Activated naive CD4-positive, alpha-beta T cell treated with anti-CD3 and anti-CD28 coated beads, Interleukin-2, amount 50 U/mL, for 24 hours (primary cell): ENCODE results near the gene SOX5.
"Not testable (repeated sequence)": the region's sequence is repeated elsewhere in the genome, so short reads cannot be mapped to it uniquely, and the experiment has no call there.

Experiments used
- H3K27ac Mint-ChIP-seq: one replicate; pipeline ENCODE4 v1.8.0; 2021; ENCODE audit warnings: mild to moderate bottlenecking, mixed read lengths
- H3K27me3 Mint-ChIP-seq: one replicate; pipeline ENCODE4 v1.8.0; 2021; ENCODE audit warnings: mixed read lengths
- H3K36me3 Mint-ChIP-seq: one replicate; pipeline ENCODE4 v1.8.0; 2021; ENCODE audit warnings: mixed read lengths
- H3K4me1 Mint-ChIP-seq: one replicate; pipeline ENCODE4 v1.8.0; 2021; ENCODE audit warnings: mixed read lengths
- H3K4me3 Mint-ChIP-seq: one replicate; pipeline ENCODE4 v1.8.0; 2021; ENCODE audit warnings: mild to moderate bottlenecking, mixed read lengths
- H3K9me3 Mint-ChIP-seq: one replicate; pipeline ENCODE4 v1.8.0; 2021; ENCODE audit warnings: mixed read lengths

SOX5 gene

GRCh38 chr12:23523339-23523738, 426.1 kb downstream of the SOX5 start:
- H3K9me3 Mint-ChIP-seq, result no peaks in the 10 kb centered on the region
- no peak overlapping the region for H3K27ac Mint-ChIP-seq
- no peaks in the 10 kb centered on the region for H3K4me1 Mint-ChIP-seq
- H3K27me3 Mint-ChIP-seq, result no peaks in the 10 kb centered on the region
- no peaks in the 10 kb centered on the region for H3K36me3 Mint-ChIP-seq
- no peak overlapping the region for H3K4me3 Mint-ChIP-seq

GRCh38 chr12:23519444-23519843, 430.0 kb downstream of the SOX5 start:
- not testable (repeated sequence) for H3K9me3 Mint-ChIP-seq, H3K27ac Mint-ChIP-seq, H3K36me3 Mint-ChIP-seq, H3K4me1 Mint-ChIP-seq, H3K4me3 Mint-ChIP-seq, H3K27me3 Mint-ChIP-seq

GRCh38 chr12:23515785-23516184, 433.7 kb downstream of the SOX5 start:
- not testable (repeated sequence) for H3K36me3 Mint-ChIP-seq, H3K9me3 Mint-ChIP-seq, H3K27ac Mint-ChIP-seq, H3K27me3 Mint-ChIP-seq, H3K4me3 Mint-ChIP-seq, H3K4me1 Mint-ChIP-seq

GRCh38 chr12:23510484-23510883, 439.0 kb downstream of the SOX5 start:
- Mint-ChIP-seq H3K4me3 (no peak overlapping the region), H3K9me3 (peaks cover 5% of the 10 kb centered on the region), H3K36me3 (no peaks in the 10 kb centered on the region), H3K27me3 (no peaks in the 10 kb centered on the region), H3K4me1 (no peaks in the 10 kb centered on the region), H3K27ac (no peak overlapping the region)

- H3K9me3 Mint-ChIP-seq, H3K36me3 Mint-ChIP-seq, H3K27me3 Mint-ChIP-seq, H3K4me1 Mint-ChIP-seq, H3K4me3 Mint-ChIP-seq, H3K27ac Mint-ChIP-seq: not testable (repeated sequence)
Observed at GRCh38 chr12:23509832-23510231, 439.6 kb downstream of the SOX5 start.

GRCh38 chr12:23507785-23508184, 441.7 kb downstream of the SOX5 start:
- H3K9me3 Mint-ChIP-seq, H3K4me3 Mint-ChIP-seq, H3K4me1 Mint-ChIP-seq, H3K27me3 Mint-ChIP-seq, H3K27ac Mint-ChIP-seq, H3K36me3 Mint-ChIP-seq: not testable (repeated sequence)

GRCh38 chr12:23505736-23506135, 443.7 kb downstream of the SOX5 start:
- H3K4me3 Mint-ChIP-seq, H3K27ac Mint-ChIP-seq, H3K9me3 Mint-ChIP-seq, H3K27me3 Mint-ChIP-seq, H3K4me1 Mint-ChIP-seq, H3K36me3 Mint-ChIP-seq: not testable (repeated sequence)

GRCh38 chr12:23504641-23505399, 444.6 kb downstream of the SOX5 start:
- Mint-ChIP-seq H3K4me3 (no peak overlapping the region), H3K27ac (no peak overlapping the region), H3K9me3 (no peaks in the 10 kb centered on the region), H3K27me3 (no peaks in the 10 kb centered on the region), H3K36me3 (no peaks in the 10 kb centered on the region), H3K4me1 (no peaks in the 10 kb centered on the region)

GRCh38 chr12:23504043-23504442, 445.4 kb downstream of the SOX5 start:
- Mint-ChIP-seq H3K36me3 (no peaks in the 10 kb centered on the region), H3K27me3 (no peaks in the 10 kb centered on the region), H3K9me3 (peaks cover under 1% of the 10 kb centered on the region), H3K4me3 (no peak overlapping the region), H3K4me1 (no peaks in the 10 kb centered on the region), H3K27ac (no peak overlapping the region)

GRCh38 chr12:23503544-23503943, 445.9 kb downstream of the SOX5 start:
- Mint-ChIP-seq H3K9me3 (peaks cover 5% of the 10 kb centered on the region), H3K27me3 (no peaks in the 10 kb centered on the region), H3K4me3 (no peak overlapping the region), H3K36me3 (no peaks in the 10 kb centered on the region), H3K4me1 (no peaks in the 10 kb centered on the region), H3K27ac (no peak overlapping the region)

- H3K4me3 Mint-ChIP-seq, result no peak overlapping the region
- peaks cover 7% of the 10 kb centered on the region for H3K9me3 Mint-ChIP-seq
- no peaks in the 10 kb centered on the region for H3K36me3 Mint-ChIP-seq
- H3K27me3 Mint-ChIP-seq, result no peaks in the 10 kb centered on the region
- H3K27ac Mint-ChIP-seq, result no peak overlapping the region
- H3K4me1 Mint-ChIP-seq, result no peaks in the 10 kb centered on the region
Observed at GRCh38 chr12:23502259-23502658, 447.2 kb downstream of the SOX5 start.

GRCh38 chr12:23495472-23495871, 454.0 kb downstream of the SOX5 start:
- Mint-ChIP-seq H3K4me3 (no peak overlapping the region), H3K27me3 (no peaks in the 10 kb centered on the region), H3K4me1 (no peaks in the 10 kb centered on the region), H3K36me3 (no peaks in the 10 kb centered on the region), H3K27ac (no peak overlapping the region), H3K9me3 (peaks cover 7% of the 10 kb centered on the region)

- peaks cover 4% of the 10 kb centered on the region for H3K9me3 Mint-ChIP-seq
- no peak overlapping the region for H3K27ac Mint-ChIP-seq
- no peaks in the 10 kb centered on the region for H3K4me1 Mint-ChIP-seq
Observed at GRCh38 chr12:23493672-23494071, 455.8 kb downstream of the SOX5 start.

GRCh38 chr12:23491029-23491428, 458.4 kb downstream of the SOX5 start:
- not testable (repeated sequence) for H3K9me3 Mint-ChIP-seq, H3K27ac Mint-ChIP-seq, H3K4me3 Mint-ChIP-seq, H3K4me1 Mint-ChIP-seq, H3K27me3 Mint-ChIP-seq, H3K36me3 Mint-ChIP-seq

More at GRCh38 chr12:23493672-23494071, 455.8 kb downstream of the SOX5 start:
- Mint-ChIP-seq H3K4me3 (no peak overlapping the region), H3K27me3 (no peaks in the 10 kb centered on the region), H3K36me3 (no peaks in the 10 kb centered on the region)

GRCh38 chr12:23488130-23488529, 461.3 kb downstream of the SOX5 start:
- Mint-ChIP-seq H3K27me3 (no peaks in the 10 kb centered on the region), H3K27ac (no peak overlapping the region), H3K4me3 (no peak overlapping the region), H3K4me1 (no peaks in the 10 kb centered on the region), H3K9me3 (peaks cover 5% of the 10 kb centered on the region), H3K36me3 (no peaks in the 10 kb centered on the region)

GRCh38 chr12:23484238-23484637, 465.2 kb downstream of the SOX5 start:
- Mint-ChIP-seq H3K36me3 (no peaks in the 10 kb centered on the region), H3K9me3 (peaks cover 9% of the 10 kb centered on the region), H3K27me3 (no peaks in the 10 kb centered on the region), H3K27ac (no peak overlapping the region), H3K4me1 (no peaks in the 10 kb centered on the region), H3K4me3 (no peak overlapping the region)

GRCh38 chr12:23482571-23482970, 466.9 kb downstream of the SOX5 start:
- Mint-ChIP-seq H3K4me3 (no peak overlapping the region), H3K4me1 (no peaks in the 10 kb centered on the region), H3K9me3 (peaks cover 13% of the 10 kb centered on the region), H3K36me3 (no peaks in the 10 kb centered on the region), H3K27me3 (no peaks in the 10 kb centered on the region), H3K27ac (no peak overlapping the region)
